ENCODE results near the gene TTC9C.

DNA sequence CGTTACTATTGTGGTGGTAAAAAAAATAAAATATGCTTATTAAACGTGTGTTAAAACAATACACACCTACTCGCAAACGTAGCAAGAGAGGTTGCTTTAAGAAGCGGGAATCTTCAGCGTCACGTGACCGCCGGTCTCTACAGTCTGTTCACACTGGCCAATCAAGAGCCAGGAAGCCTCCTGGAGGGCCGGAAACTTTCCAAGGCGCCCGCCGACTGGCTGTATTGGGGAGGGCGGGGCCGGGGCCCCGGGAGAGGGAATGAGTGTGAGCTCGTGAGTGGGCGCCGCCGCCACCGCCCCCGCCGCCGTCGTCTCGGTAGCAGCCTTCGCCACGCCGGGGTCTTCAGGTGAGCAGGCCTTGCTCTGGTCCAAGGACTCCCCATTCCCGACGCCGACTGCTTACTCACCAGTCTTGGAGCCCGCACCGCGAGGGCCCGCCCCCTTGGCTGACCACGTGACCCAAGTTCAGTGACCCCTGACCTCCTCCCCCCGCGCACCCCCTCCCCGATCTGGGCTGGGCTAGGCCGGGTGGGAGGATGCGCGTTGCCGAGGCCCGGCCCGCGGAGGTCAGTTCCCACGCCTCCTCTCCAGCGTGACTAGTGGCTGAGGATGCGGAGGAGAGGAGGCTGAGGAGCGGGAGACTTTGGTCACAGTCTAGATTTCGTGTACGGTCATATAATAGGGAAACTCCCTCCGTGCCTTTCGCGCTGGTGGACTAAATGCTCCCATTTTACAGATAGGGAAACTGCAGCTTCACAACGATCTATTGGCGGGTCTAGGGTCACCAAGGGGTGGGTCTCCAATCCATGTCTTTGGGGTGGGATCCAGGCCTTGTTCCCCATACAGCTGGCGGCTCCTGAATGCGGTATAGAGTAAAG lies 43.1 kb downstream of the TTC9C start, which contains the start of gene TAF6L:
- TF ChIP-seq, protein P1, sequence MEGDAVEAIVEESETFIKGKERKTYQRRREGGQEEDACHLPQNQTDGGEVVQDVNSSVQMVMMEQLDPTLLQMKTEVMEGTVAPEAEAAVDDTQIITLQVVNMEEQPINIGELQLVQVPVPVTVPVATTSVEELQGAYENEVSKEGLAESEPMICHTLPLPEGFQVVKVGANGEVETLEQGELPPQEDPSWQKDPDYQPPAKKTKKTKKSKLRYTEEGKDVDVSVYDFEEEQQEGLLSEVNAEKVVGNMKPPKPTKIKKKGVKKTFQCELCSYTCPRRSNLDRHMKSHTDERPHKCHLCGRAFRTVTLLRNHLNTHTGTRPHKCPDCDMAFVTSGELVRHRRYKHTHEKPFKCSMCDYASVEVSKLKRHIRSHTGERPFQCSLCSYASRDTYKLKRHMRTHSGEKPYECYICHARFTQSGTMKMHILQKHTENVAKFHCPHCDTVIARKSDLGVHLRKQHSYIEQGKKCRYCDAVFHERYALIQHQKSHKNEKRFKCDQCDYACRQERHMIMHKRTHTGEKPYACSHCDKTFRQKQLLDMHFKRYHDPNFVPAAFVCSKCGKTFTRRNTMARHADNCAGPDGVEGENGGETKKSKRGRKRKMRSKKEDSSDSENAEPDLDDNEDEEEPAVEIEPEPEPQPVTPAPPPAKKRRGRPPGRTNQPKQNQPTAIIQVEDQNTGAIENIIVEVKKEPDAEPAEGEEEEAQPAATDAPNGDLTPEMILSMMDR (IDR thresholded peaks at IDR 0.05), result no peak
- TF ChIP-seq ZFX (IDR thresholded peaks at IDR 0.05; ENCODE audit: borderline replicate concordance), result no peak

Data from 22Rv1 (cell line).